22Rv1 (cell line): ENCODE results near the gene SF3B6.
A peak's percentile ranks its signal among the peaks of the same experiment; 100 is the strongest.

Experiments
- H3K27ac ChIP-seq: fragments of 450-650 bp; 2 replicates; pipeline ENCODE4 v1.5.1; 2017
- ZFX ChIP-seq: fragments of 450-650 bp; IDR thresholded peaks from 2 replicates; pipeline ENCODE4 v1.6.1; 2017; ENCODE audit warnings: antibody characterized with exemption, borderline replicate concordance
- TF ChIP-seq, protein P1 (sequence below): fragments of 450-650 bp; IDR thresholded peaks from 2 replicates; pipeline ENCODE4 v1.5.1; 2017; ENCODE audit warnings: mild to moderate bottlenecking

Gene SF3B6

GRCh38 chr2:24076849-24077534 lies 866 bp upstream of the SF3B6 start:
- TF ChIP-seq, protein P1, sequence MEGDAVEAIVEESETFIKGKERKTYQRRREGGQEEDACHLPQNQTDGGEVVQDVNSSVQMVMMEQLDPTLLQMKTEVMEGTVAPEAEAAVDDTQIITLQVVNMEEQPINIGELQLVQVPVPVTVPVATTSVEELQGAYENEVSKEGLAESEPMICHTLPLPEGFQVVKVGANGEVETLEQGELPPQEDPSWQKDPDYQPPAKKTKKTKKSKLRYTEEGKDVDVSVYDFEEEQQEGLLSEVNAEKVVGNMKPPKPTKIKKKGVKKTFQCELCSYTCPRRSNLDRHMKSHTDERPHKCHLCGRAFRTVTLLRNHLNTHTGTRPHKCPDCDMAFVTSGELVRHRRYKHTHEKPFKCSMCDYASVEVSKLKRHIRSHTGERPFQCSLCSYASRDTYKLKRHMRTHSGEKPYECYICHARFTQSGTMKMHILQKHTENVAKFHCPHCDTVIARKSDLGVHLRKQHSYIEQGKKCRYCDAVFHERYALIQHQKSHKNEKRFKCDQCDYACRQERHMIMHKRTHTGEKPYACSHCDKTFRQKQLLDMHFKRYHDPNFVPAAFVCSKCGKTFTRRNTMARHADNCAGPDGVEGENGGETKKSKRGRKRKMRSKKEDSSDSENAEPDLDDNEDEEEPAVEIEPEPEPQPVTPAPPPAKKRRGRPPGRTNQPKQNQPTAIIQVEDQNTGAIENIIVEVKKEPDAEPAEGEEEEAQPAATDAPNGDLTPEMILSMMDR, result no peak
- no peak for TF ChIP-seq ZFX
- peak overlapping the region; percentile 63 for H3K27ac ChIP-seq

GRCh38 chr2:24075259-24075658 lies 867 bp downstream of the SF3B6 start:
- no peak for TF ChIP-seq ZFX
- TF ChIP-seq, protein P1, result no peak
- peak overlapping the region; percentile 81 for H3K27ac ChIP-seq

- H3K27ac ChIP-seq, result no peak overlapping the region
- no peak for TF ChIP-seq ZFX
- TF ChIP-seq, protein P1, result no peak
Observed at GRCh38 chr2:24073816-24074215, 2.3 kb downstream of the SF3B6 start.

- H3K27ac ChIP-seq, result no peak overlapping the region
- TF ChIP-seq ZFX, result no peak
- TF ChIP-seq, protein P1, result no peak
Observed at GRCh38 chr2:24072259-24072658, 3.9 kb downstream of the SF3B6 start.

GRCh38 chr2:24065341-24065740 lies 10.8 kb downstream of the SF3B6 start:
- H3K27ac ChIP-seq, result no peak overlapping the region
- TF ChIP-seq ZFX, result no peak
- TF ChIP-seq, protein P1, result no peak

DNA sequence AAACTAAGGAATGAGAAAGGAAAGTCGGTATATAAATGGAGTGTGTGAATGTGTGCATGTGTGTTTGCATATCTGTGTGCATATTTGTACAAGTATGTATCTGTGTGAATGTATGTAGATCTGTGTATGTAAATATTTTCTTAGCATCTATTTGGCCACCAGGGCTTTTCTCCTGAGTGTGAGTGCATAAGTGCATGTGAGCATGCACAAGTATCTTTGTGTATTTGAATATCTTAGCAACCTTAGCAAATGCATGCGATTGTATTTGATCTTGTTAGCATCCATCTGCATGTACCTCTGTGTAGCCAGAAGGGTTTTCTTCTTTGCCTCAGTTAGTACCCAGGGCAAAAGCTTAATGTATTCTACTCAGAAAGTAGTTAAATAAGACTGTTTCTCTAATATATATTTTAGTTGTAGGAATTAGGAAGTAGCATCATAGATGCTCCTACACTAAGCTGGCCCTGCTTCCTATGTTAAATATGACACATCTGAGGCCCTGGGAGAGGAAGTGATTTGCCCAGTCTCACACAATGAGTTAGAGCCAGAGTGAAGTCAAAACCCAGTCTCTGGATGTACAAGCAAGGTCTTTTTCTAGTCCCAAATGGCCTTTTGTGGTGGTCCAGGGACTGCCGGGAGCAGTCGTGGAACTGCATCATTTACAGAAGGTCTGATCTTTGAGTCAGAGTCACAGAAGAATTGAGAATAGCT lies 17.4 kb downstream of the SF3B6 start:
- no peak overlapping the region for H3K27ac ChIP-seq
- no peak for TF ChIP-seq ZFX
- TF ChIP-seq, protein P1, result no peak

DNA sequence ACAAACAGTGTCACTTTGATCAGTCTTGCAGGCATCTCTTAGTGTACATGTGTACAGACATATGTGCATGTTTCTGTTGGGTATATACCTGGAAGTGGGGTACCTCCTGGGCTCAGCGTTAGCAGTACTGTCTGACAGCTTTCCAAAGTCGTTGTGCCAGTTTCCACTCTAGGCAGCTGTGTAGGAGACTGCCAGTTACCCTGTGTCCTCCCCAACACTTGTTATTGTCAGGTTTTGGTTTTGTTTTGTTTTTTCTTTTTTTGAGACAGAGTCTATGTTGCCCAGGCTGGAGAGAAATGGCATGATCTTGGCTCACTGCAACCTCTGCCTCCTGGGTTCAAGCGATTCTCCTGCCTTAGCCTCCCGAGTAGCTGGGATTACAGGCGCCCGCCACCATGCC lies 20.4 kb downstream of the SF3B6 start:
- H3K27ac ChIP-seq, result no peak overlapping the region
- TF ChIP-seq, protein P1, result no peak
- TF ChIP-seq ZFX, result no peak
